ENCODE measurements around the gene AGTPBP1.

GRCh38 chr9:85639675-85640186 is 102.0 kb downstream of the AGTPBP1 start:
- TF ChIP-seq CTCF (IDR thresholded peaks at IDR 0.05) (no peak), POLR2A (IDR thresholded peaks at IDR 0.05) (no peak)
